K562 (cell line): ENCODE results near the gene SOWAHA. TPM values are rescaled to one million over a fixed set of nuclear protein-coding genes. Genes with fewer than 3 reads are reported as not detected.

Experiments used
- ATAC-seq: fragments of 200-7000 bp; cut with Tn5 transposase; 3 replicates; pipeline ENCODE4 v1.9.1; 2020; ENCODE audit warnings: moderate library complexity
- BruUV-seq: library from RNA; stranded (reverse); fragments of 400-500 nt; replicated peaks from 2 replicates; lab custom pipeline; 2021; lab: Mats Ljungman, UMichigan
- CTCF ChIA-PET: fragments of 300-600 bp; formaldehyde crosslinking; extraction: SDS; loops from one replicate; lab custom pipeline; 2021; ENCODE audit warnings: low intra/inter-chr PET ratio; lab: Yijun Ruan, JAX
- POLR2A ChIA-PET: fragments of 300-600, 350-650 bp; sonication (Branson Sonifier 250); formaldehyde crosslinking; extraction: SDS; loops from one replicate; lab custom pipeline; 2021; ENCODE audit warnings: antibody characterized with exemption, inconsistent platforms; lab: Yijun Ruan, JAX
- DNase-seq, 4 experiments: peaks; one replicate each; pipeline versions ENCODE4 v3.0.0 to v3.0.0-alpha.2; 2011 to 2018; ENCODE audit warnings: low spot score in 3 of 4, mixed read lengths in 3 of 4; ENCODE audit errors: extremely low read depth in 1 of 4
- FAIRE-seq: peaks from 2 replicates; lab custom pipeline; 2011; peaks lifted over from hg19 to GRCh38; lab: Jason Lieb, UNC
- H2AFZ ChIP-seq: 2 replicates; pipeline ENCODE4 v1.6.0; 2011; ENCODE audit warnings: low read depth, low read length, control low read depth, inconsistent platforms
- H3K27ac ChIP-seq: fragments of 200-600 bp; 3 replicates; pipeline ENCODE4 v1.8.0; 2011; ENCODE audit warnings: low read depth, mild to moderate bottlenecking, control low read depth, inconsistent platforms, low read length, moderate library complexity, mixed read lengths; ENCODE audit errors: extremely low read depth
- H3K27me3 ChIP-seq, 2 experiments: fragments of 300-600 bp in 1 of 2; 2 replicates in 1 of 2; 3 replicates in 1 of 2; pipeline versions ENCODE4 v1.6.0 to v1.8.0; 2011; ENCODE audit warnings: inconsistent platforms in 2 of 2, low read length in 2 of 2, mild to moderate bottlenecking in 1 of 2, mixed read lengths in 1 of 2, moderate library complexity in 1 of 2; ENCODE audit not compliant: control insufficient read depth in 2 of 2, insufficient read depth in 2 of 2
- H3K36me3 ChIP-seq: fragments of 300-600 bp; 3 replicates; pipeline ENCODE4 v1.8.0; 2011; ENCODE audit warnings: mild to moderate bottlenecking, low read length, inconsistent platforms; ENCODE audit not compliant: control insufficient read depth, insufficient read depth
- H3K4me1 ChIP-seq, 2 experiments: fragments of 200-600 bp in 1 of 2; replicated peaks in 1 of 2; 2 replicates in 1 of 2; 3 replicates in 1 of 2; pipeline versions ENCODE4 v1.5.1 to v1.8.0; 2011; ENCODE audit warnings: inconsistent platforms in 2 of 2, low read length in 2 of 2, mild to moderate bottlenecking in 1 of 2, mixed read lengths in 1 of 2, moderate library complexity in 1 of 2; ENCODE audit not compliant: control insufficient read depth in 2 of 2, insufficient read depth in 2 of 2
- H3K4me2 ChIP-seq: 2 replicates; pipeline ENCODE4 v1.6.1; 2011; ENCODE audit warnings: low read length, control low read depth, inconsistent platforms, mixed read lengths; ENCODE audit not compliant: insufficient read depth
- H3K4me3 ChIP-seq: fragments of 200-600 bp; sonication (generic), shearing (Covaris generic); 2 replicates; pipeline ENCODE4 v1.5.1; 2016; ENCODE audit warnings: control low read depth, inconsistent platforms
- H3K79me2 ChIP-seq: fragments of 200-600 bp; 3 replicates; pipeline ENCODE4 v1.8.0; 2011; ENCODE audit warnings: low read length, inconsistent platforms; ENCODE audit not compliant: control insufficient read depth, insufficient read depth
- H3K9ac ChIP-seq, 2 experiments: 2 replicates each; pipeline versions ENCODE4 v1.6.0 to v1.6.1; 2011; ENCODE audit warnings: low read depth in 2 of 2, low read length in 2 of 2, control low read depth in 1 of 2, inconsistent platforms in 1 of 2, mild to moderate bottlenecking in 1 of 2, mixed read lengths in 1 of 2; ENCODE audit not compliant: insufficient read depth in 1 of 2
- H3K9me1 ChIP-seq: one replicate; pipeline ENCODE4 v1.6.0; 2011; ENCODE audit warnings: inconsistent platforms, mild to moderate bottlenecking, low read length, moderate library complexity; ENCODE audit not compliant: control insufficient read depth, insufficient read depth
- H3K9me3 ChIP-seq: replicated peaks from 2 replicates; pipeline ENCODE4 v1.5.1; 2011; ENCODE audit warnings: low read depth, low read length, inconsistent platforms; ENCODE audit not compliant: control insufficient read depth, insufficient read depth
- H4K20me1 ChIP-seq: replicated peaks from 2 replicates; pipeline ENCODE4 v1.6.1; 2011; ENCODE audit warnings: low read length, inconsistent platforms, mixed read lengths; ENCODE audit not compliant: control insufficient read depth, insufficient read depth
- EWSR1 ChIP-seq: fragments of 450-650 bp; IDR thresholded peaks from 2 replicates; pipeline ENCODE4 v1.6.1; 2018; ENCODE audit warnings: borderline replicate concordance, mild to moderate bottlenecking, low read depth, moderate library complexity; ENCODE audit not compliant: partially characterized antibody
- FIP1L1 ChIP-seq: fragments of 200-400 bp; formaldehyde crosslinking; IDR thresholded peaks from 2 replicates; pipeline ENCODE4 v1.6.1; 2018; ENCODE audit warnings: mild to moderate bottlenecking, low read depth, low read length; ENCODE audit not compliant: poor library complexity, severe bottlenecking
- KLF6 ChIP-seq: fragments of 250-450 bp; sonication (Bioruptor Pico); IDR thresholded peaks from 2 replicates; pipeline ENCODE4 v1.4.0; 2020; ENCODE audit warnings: mild to moderate bottlenecking, moderate library complexity, borderline replicate concordance
- NR2C2 ChIP-seq, 2 experiments: fragments of 200-800 bp in 1 of 2; sonication (Bioruptor generic) in 1 of 2; sonication (generic) in 1 of 2; formaldehyde crosslinking in 1 of 2; IDR thresholded peaks; 2 replicates each; pipeline versions ENCODE4 v1.6.1 to v1.8.0; 2016 to 2022; ENCODE audit warnings: mild to moderate bottlenecking in 1 of 2, missing compliant biosample characterization in 1 of 2, missing genetic modification characterization in 1 of 2, missing genetic modification reagents in 1 of 2
- PHTF2 ChIP-seq: fragments of 250-450 bp; sonication (Bioruptor Pico); IDR thresholded peaks from 2 replicates; pipeline ENCODE4 v1.5.0; 2021; ENCODE audit warnings: mild to moderate bottlenecking
- POLR2H ChIP-seq: IDR thresholded peaks from 2 replicates; pipeline ENCODE4 v1.6.1; 2016; ENCODE audit warnings: missing genetic modification characterization, low read depth, mild to moderate bottlenecking, control low read depth, missing compliant biosample characterization, moderate library complexity
- RCOR1 ChIP-seq, 2 experiments: IDR thresholded peaks; 2 replicates each; pipeline ENCODE4 v1.6.1; 2012; ENCODE audit warnings: low read depth in 2 of 2, low read length in 2 of 2, borderline replicate concordance in 1 of 2, improper control_type of control experiment in 1 of 2
- RFX5 ChIP-seq: IDR thresholded peaks from 2 replicates; pipeline ENCODE4 v1.6.1; 2011; ENCODE audit warnings: low read depth, mild to moderate bottlenecking, improper control_type of control experiment, low read length
- ZNF165 ChIP-seq: fragments of 250-450 bp; sonication (Bioruptor Pico); IDR thresholded peaks from 2 replicates; pipeline ENCODE4 v1.4.0; 2020; ENCODE audit warnings: borderline replicate concordance
- ZNF175 ChIP-seq: fragments of 200-800 bp; sonication (Bioruptor generic); IDR thresholded peaks from 2 replicates; pipeline ENCODE4 v1.6.1; 2016; ENCODE audit warnings: low read depth, mild to moderate bottlenecking, missing genetic modification characterization, missing compliant biosample characterization
- ZNF436 ChIP-seq: fragments of 250-450, 450-650 bp; sonication (Bioruptor Pico); formaldehyde crosslinking; IDR thresholded peaks from 2 replicates; pipeline ENCODE4 v1.7.0; 2020; ENCODE audit warnings: mild to moderate bottlenecking
- WGBS: fragments of 100-300 bp; shearing (Covaris generic); methylation state at CpG from one replicate; pipeline ENCODE4 v1.1.6; 2016; ENCODE audit warnings: low coverage, mixed read lengths; ENCODE audit not compliant: insufficient coverage; ENCODE audit errors: missing lambda C conversion rate; 5-methylcytosine and 5-hydroxymethylcytosine counted together
- in situ Hi-C: fragments of 300-500 bp; cut with MboI; formaldehyde crosslinking; loops from 4 replicates; pipeline ENCODE4 v1.15.0; 2018; ENCODE audit warnings: inconsistent platforms, mixed read lengths
- intact Hi-C: fragments of 100-400 bp; cut with micrococcal nuclease; formaldehyde crosslinking; loops from 2 replicates; pipeline ENCODE4 v1.14.2; 2022
- polyA plus RNA-seq, 8 experiments: library from polyadenylated mRNA; depleted of rRNA in 4 of 8; stranded (reverse) in 5 of 8; unstranded in 3 of 8; fragments of >200 nt; fragmentation: Nextera tagmentation in 2 of 8; fragmentation: Illumina TruSeq in 1 of 8; extraction: Ambion mirVana in 2 of 8; extraction: Trizol in 1 of 8; gene quantifications; 2 replicates each; pipeline versions ENCODE4 v1.2.1 to v1.2.3, GENCODE V29; 2011 to 2014; ENCODE audit warnings: inconsistent platforms in 1 of 8, missing spikeins in 1 of 8
- total RNA-seq, 7 experiments: library from RNA; depleted of rRNA in 6 of 7; stranded (reverse); fragments of >200 nt in 6 of 7; fragmentation: Illumina TruSeq in 2 of 7; extraction: Trizol in 2 of 7; gene quantifications; 2 replicates each; pipeline versions ENCODE4 v1.2.1 to v1.2.3, GENCODE V29; 2011 to 2021; ENCODE audit warnings: low replicate concordance in 1 of 7
- TF ChIP-seq, protein P1 (sequence below): IDR thresholded peaks from 2 replicates; pipeline ENCODE4 v1.6.1; 2012; ENCODE audit warnings: low read depth, low read length, improper control_type of control experiment, borderline replicate concordance
- TF ChIP-seq, protein P2 (sequence below): fragments of 250-450 bp; sonication (Bioruptor Pico); IDR thresholded peaks from 2 replicates; pipeline ENCODE4 v1.4.0; 2020; ENCODE audit warnings: mild to moderate bottlenecking

SOWAHA gene
- total and polyA plus RNA-seq, 9 of the 15 experiments (the other 6 are each of a cell fraction or from before 2014, with no cell fraction given): not detected

DNA sequence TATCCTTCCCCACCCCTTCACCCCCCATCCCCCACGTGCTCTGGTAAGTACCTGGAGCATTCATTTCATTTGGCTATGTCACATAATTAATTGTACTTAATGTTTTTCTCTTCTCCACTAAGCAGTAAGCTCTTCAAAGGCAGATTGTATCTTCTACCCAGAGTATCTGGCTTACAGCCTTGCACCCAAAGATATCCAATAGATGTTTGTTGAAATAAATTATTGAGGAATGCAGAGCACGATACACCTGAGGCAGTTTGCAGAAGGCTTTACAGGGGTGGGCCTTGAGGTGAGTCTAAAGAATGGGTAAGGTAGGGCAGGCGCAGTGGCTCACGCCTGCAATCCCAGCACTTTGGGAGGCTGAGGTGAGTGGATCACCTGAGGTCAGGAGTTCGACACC lies 2.5 kb upstream of the SOWAHA start (continued):
- TF ChIP-seq, protein P1, sequence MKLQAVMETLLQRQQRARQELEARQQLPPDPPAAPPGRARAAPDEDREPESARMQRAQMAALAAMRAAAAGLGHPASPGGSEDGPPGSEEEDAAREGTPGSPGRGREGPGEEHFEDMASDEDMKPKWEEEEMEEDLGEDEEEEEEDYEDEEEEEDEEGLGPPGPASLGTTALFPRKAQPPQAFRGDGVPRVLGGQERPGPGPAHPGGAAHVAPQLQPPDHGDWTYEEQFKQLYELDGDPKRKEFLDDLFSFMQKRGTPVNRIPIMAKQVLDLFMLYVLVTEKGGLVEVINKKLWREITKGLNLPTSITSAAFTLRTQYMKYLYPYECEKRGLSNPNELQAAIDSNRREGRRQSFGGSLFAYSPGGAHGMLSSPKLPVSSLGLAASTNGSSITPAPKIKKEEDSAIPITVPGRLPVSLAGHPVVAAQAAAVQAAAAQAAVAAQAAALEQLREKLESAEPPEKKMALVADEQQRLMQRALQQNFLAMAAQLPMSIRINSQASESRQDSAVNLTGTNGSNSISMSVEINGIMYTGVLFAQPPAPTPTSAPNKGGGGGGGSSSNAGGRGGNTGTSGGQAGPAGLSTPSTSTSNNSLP: no peak
- no peak for TF ChIP-seq ZNF175 (CRISPR knock-in tag)
- no peak for TF ChIP-seq KLF6 (CRISPR knock-in tag)

- FAIRE-seq: no peak
- BruUV-seq: no TSS peak
- DNase-seq: no peak
- Histone ChIP-seq H3K4me2 (no peak overlapping the region), H3K79me2 (no peaks in the 10 kb centered on the region), H3K9me1 (no peaks in the 10 kb centered on the region), H3K9ac (no peak overlapping the region), H3K4me3 (no peak overlapping the region), H4K20me1 (no peaks in the 10 kb centered on the region), H3K4me1 (peaks cover 3 to 10% of the 10 kb centered on the region in 2 experiments; a peak in 4 of 5 replicates), H3K9me3 (no peaks in the 10 kb centered on the region), H3K27ac (no peak overlapping the region), H2AFZ (no peak overlapping the region), H3K27me3 (no peaks in the 10 kb centered on the region), H3K36me3 (no peaks in the 10 kb centered on the region)
- 81% methylated on average over 17 of the region's 18 CpGs for WGBS
- ChIA-PET POLR2A (interaction anchor here (0.8 to 2.0 kb wide), 5 partner anchors 8 to 54 kb away, joined by 3 to 6 read pairs (median 3); partner anchors contain the start of genes GDF9 and UQCRQ), CTCF (interaction anchor here (0.6 kb wide), 1 partner anchor 134 kb away, joined by 3 read pairs; no protein-coding TSS in a partner anchor)
- intact Hi-C loops (no loop called here), in situ Hi-C loops (no loop called here)
- no peak for ATAC-seq
- TF ChIP-seq POLR2H (no peak), NR2C2 (CRISPR knock-in tag; IDR thresholded peaks at IDR 0.05) (no peak), NR2C2 (tag; IDR thresholded peaks at IDR 0.05) (no peak), ZNF165 (CRISPR knock-in tag) (no peak), RFX5 (no peak), ZNF436 (CRISPR knock-in tag) (no peak), PHTF2 (CRISPR knock-in tag) (no peak), FIP1L1 (no peak), RCOR1 (IDR thresholded peaks at IDR 0.05; ENCODE audit: borderline replicate concordance in 1 of 2, low read depth in 2 of 2, low read length in 2 of 2) (no peak), EWSR1 (no peak)
- TF ChIP-seq, protein P2, sequence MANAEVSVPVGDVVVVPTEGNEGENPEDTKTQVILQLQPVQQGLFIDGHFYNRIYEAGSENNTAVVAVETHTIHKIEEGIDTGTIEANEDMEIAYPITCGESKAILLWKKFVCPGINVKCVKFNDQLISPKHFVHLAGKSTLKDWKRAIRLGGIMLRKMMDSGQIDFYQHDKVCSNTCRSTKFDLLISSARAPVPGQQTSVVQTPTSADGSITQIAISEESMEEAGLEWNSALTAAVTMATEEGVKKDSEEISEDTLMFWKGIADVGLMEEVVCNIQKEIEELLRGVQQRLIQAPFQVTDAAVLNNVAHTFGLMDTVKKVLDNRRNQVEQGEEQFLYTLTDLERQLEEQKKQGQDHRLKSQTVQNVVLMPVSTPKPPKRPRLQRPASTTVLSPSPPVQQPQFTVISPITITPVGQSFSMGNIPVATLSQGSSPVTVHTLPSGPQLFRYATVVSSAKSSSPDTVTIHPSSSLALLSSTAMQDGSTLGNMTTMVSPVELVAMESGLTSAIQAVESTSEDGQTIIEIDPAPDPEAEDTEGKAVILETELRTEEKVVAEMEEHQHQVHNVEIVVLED (CRISPR knock-in tag): no peak
Observed at GRCh38 chr5:132812123-132812765, 858 bp upstream of the SOWAHA start.
